ENCODE data around the gene NPC1L1. TPM values are rescaled to one million over a fixed set of nuclear protein-coding genes. Genes with fewer than 3 reads are reported as not detected.

Gene NPC1L1
- total RNA-seq, 2 donors from 2014 or later: 0.52 TPM; not detected in 1

GRCh38 chr7:44469461-44470134 is 71.5 kb downstream of the NPC1L1 start:
- DNase-seq (no peak), ATAC-seq (no peak)
- Histone ChIP-seq H3K4me1 (peaks cover 24% of the 10 kb centered on the region), H3K4me3 (no peak overlapping the region), H3K36me3 (replicated peaks in 1 of 2; ENCODE audit: insufficient read depth in 1 of 2, low read depth in 2 of 2) (no peaks in the 10 kb centered on the region), H3K9me3 (no peaks in the 10 kb centered on the region), H3K27ac (no peak overlapping the region), H3K27me3 (no peaks in the 10 kb centered on the region)
- intact Hi-C loops (cut with DNase I): loop anchor here (10.0 kb wide), 1 partner anchor 225 kb away; no protein-coding TSS in a partner anchor
- WGBS, 2 donors: 46 to 49% methylated on average over 4 of the region's 4 CpGs
- no peak for TF ChIP-seq CTCF (IDR thresholded peaks at IDR 0.05)
- TF ChIP-seq POLR2A (IDR thresholded peaks at IDR 0.05): no peak

DNA sequence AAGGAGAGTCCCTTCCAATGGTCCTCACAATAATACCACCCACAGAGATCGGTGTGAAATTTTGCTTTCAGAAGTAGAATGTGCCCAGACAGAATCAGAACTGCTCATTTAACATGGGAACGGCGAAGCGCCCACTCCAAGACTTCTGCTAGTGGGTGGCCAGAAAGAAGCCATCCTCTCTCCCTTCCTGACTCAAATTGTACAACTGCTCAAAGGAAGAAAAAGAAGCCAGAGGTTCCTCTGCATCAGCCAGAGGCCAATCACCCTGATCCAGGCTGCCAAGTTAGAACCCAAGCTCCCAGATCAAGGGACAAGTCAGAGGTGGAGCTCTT is 73.9 kb downstream of the NPC1L1 start:
- Histone ChIP-seq H3K4me3 (no peak overlapping the region), H3K4me1 (peaks cover 24% of the 10 kb centered on the region), H3K9me3 (no peaks in the 10 kb centered on the region), H3K36me3 (replicated peaks in 1 of 2; ENCODE audit: insufficient read depth in 1 of 2, low read depth in 2 of 2) (no peaks in the 10 kb centered on the region), H3K27me3 (no peaks in the 10 kb centered on the region), H3K27ac (no peak overlapping the region)
- DNase-seq (no peak), ATAC-seq (no peak)
- TF ChIP-seq POLR2A (IDR thresholded peaks at IDR 0.05): no peak
- TF ChIP-seq CTCF (IDR thresholded peaks at IDR 0.05): no peak
- 95 to 99% methylated on average over 4 of the region's 4 CpGs for WGBS, 2 donors
- intact Hi-C loops (cut with DNase I): no loop called here

DNA sequence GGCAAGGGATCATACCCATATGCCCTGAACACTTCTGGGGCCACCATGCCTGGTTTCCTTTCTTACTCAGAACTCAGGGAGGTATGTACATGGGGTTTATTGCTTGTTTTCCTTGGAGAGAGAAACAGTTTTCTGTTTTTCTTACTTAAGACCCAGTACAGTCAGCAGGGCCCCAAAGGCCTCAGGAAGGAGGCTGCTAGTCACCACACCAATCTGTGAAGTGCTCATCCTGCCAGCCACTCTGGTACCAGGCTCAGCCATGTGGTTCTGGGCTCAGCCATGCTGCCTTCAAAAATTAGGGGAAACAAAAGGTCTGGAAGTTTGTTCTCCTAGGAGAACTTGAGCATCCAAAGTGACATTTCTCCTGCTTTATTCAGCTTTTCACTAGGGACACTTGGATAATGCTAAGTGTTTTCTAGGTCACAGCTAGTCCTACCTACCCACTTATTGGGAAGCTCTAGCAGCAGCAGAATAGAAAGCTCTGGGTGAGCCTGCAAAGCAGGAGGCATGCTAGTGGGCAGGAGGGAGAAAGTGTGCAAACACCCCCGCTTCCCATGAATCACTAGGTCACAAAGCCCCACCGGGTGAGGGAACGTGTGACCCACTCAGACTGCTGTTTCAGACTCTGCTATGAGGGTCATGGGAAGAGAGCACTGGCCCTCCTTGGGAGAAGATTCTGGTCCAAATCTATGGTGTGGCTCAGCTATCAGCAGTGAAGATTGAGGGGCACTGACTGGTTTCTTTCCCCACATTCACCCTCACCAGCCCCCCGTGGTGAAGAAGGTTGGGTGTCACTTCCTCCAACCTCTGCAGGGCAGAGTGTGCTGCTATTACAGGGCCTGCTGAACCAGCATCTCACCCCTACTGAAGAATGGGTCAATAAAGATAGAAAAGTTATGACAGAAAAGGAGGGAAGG is 74.6 kb downstream of the NPC1L1 start:
- 80 to 88% methylated on average over 4 of the region's 4 CpGs for WGBS, 2 donors
- intact Hi-C loops (cut with DNase I): no loop called here

GRCh38 chr7:44465490-44465889 is 75.6 kb downstream of the NPC1L1 start:
- intact Hi-C loops (cut with DNase I): no loop called here
- 76 to 78% methylated on average over 5 of the region's 5 CpGs for WGBS, 2 donors
- no peak for ATAC-seq

More for the DNA sequence above, 74.6 kb downstream of the NPC1L1 start:
- Histone ChIP-seq H3K27me3 (no peaks in the 10 kb centered on the region), H3K27ac (no peak overlapping the region), H3K9me3 (no peaks in the 10 kb centered on the region), H3K4me3 (no peak overlapping the region), H3K36me3 (replicated peaks in 1 of 2; ENCODE audit: insufficient read depth in 1 of 2, low read depth in 2 of 2) (no peaks in the 10 kb centered on the region), H3K4me1 (peaks cover 24% of the 10 kb centered on the region)
- no peak for TF ChIP-seq POLR2A (IDR thresholded peaks at IDR 0.05)
- TF ChIP-seq CTCF (IDR thresholded peaks at IDR 0.05): no peak
- no peak for DNase-seq
- ATAC-seq: no peak

More at GRCh38 chr7:44465490-44465889, 75.6 kb downstream of the NPC1L1 start:
- Histone ChIP-seq H3K4me3 (no peak overlapping the region), H3K27me3 (no peaks in the 10 kb centered on the region), H3K27ac (no peak overlapping the region), H3K36me3 (replicated peaks in 1 of 2; ENCODE audit: insufficient read depth in 1 of 2, low read depth in 2 of 2) (no peaks in the 10 kb centered on the region), H3K4me1 (peaks cover 19% of the 10 kb centered on the region), H3K9me3 (no peaks in the 10 kb centered on the region)
- DNase-seq: no peak
- TF ChIP-seq CTCF (IDR thresholded peaks at IDR 0.05) (no peak), POLR2A (IDR thresholded peaks at IDR 0.05) (no peak)
